Hepatocyte (in vitro differentiated cells): ENCODE measurements around the gene MYCBPAP.

Source experiments
- CTCF ChIP-seq: fragments of 200-600 bp; sonication (generic); IDR thresholded peaks from 2 replicates; pipeline ENCODE4 v1.5.1; 2016; ENCODE audit warnings: antibody characterized with exemption, mild to moderate bottlenecking; ENCODE audit not compliant: poor library complexity
- EZH2 ChIP-seq: fragments of 200-600 bp; sonication (generic); IDR thresholded peaks from 2 replicates; pipeline ENCODE4 v1.6.1; 2016; ENCODE audit warnings: antibody characterized with exemption, mild to moderate bottlenecking, borderline replicate concordance
- EZH2phosphoT487 ChIP-seq: fragments of 200-600 bp; sonication (generic); IDR thresholded peaks from one replicate; pipeline ENCODE4 v1.6.1; 2018; ENCODE audit warnings: antibody characterized with exemption, mild to moderate bottlenecking, low read depth, moderate library complexity; ENCODE audit not compliant: unreplicated experiment, severe bottlenecking

- TF ChIP-seq CTCF (no peak), EZH2phosphoT487 (no peak), EZH2 (no peak)
These were observed 8.8 kb downstream of the MYCBPAP start for GRCh38 chr17:50517011-50517410.
